A549 (cell line): ENCODE data around the gene DAGLA. TPM values are rescaled to one million over a fixed set of nuclear protein-coding genes. Genes with fewer than 3 reads are reported as not detected.
"Not testable (repeated sequence)": the region's sequence is repeated elsewhere in the genome, so short reads cannot be mapped to it uniquely, and the experiment has no call there.

Experiments
- ATAC-seq, 2 experiments: fragments of 200-7000 bp in 1 of 2; fragments of >200 bp in 1 of 2; cut with Nextera tagmentation in 1 of 2; cut with Tn5 transposase in 1 of 2; 3 replicates each; pipeline versions ENCODE4 v1.8.0 to v1.9.1; 2018 to 2020; ENCODE audit warnings: mild to moderate bottlenecking in 1 of 2, moderate library complexity in 1 of 2
- CTCF ChIA-PET: fragments of 300-600 bp; sonication (Branson Sonifier 250); formaldehyde crosslinking; extraction: SDS; loops from one replicate; lab custom pipeline; 2021; ENCODE audit warnings: antibody characterized with exemption, inconsistent platforms; lab: Yijun Ruan, JAX
- POLR2A ChIA-PET: fragments of 350-600 bp; formaldehyde crosslinking; extraction: SDS; loops from one replicate; lab custom pipeline; 2021; ENCODE audit warnings: antibody characterized with exemption, inconsistent platforms; lab: Yijun Ruan, JAX
- DNase-seq, 2 experiments: peaks; one replicate each; pipeline versions ENCODE4 v3.0.0 to v3.0.0-alpha.2; 2011 to 2016; ENCODE audit warnings: low read depth in 1 of 2, low spot score in 1 of 2
- FAIRE-seq: peaks from 2 replicates; lab custom pipeline; 2011; peaks lifted over from hg19 to GRCh38; lab: Jason Lieb, UNC
- H3K27ac ChIP-seq, 2 experiments: fragments of >200 bp; sonication (Bioruptor Twin); formaldehyde crosslinking; 3 replicates each; pipeline ENCODE4 v1.5.1; 2016 to 2017
- H3K4me1 ChIP-seq: fragments of >200 bp; sonication (Bioruptor Twin); formaldehyde crosslinking; 3 replicates; pipeline ENCODE4 v1.6.1; 2016
- H3K4me2 ChIP-seq: fragments of >200 bp; sonication (Bioruptor Twin); formaldehyde crosslinking; 3 replicates; pipeline ENCODE4 v1.6.1; 2016
- H3K4me3 ChIP-seq: fragments of >200 bp; sonication (Bioruptor Twin); formaldehyde crosslinking; 3 replicates; pipeline ENCODE4 v1.5.1; 2016
- H3K9me3 ChIP-seq: fragments of >200 bp; sonication (Bioruptor Twin); formaldehyde crosslinking; 3 replicates; pipeline ENCODE4 v1.6.1; 2016
- CBX2 ChIP-seq: fragments of 200-600 bp; sonication (generic); IDR thresholded peaks from 2 replicates; pipeline ENCODE4 v1.6.1; 2016; ENCODE audit warnings: low read depth, mild to moderate bottlenecking, borderline replicate concordance
- CBX8 ChIP-seq: fragments of 200-600 bp; sonication (generic); IDR thresholded peaks from 2 replicates; pipeline ENCODE4 v1.6.1; 2016
- EHF ChIP-seq: fragments of 250-450 bp; sonication (Bioruptor Pico); IDR thresholded peaks from 2 replicates; pipeline ENCODE4 v1.5.0; 2020; ENCODE audit warnings: mild to moderate bottlenecking
- EHMT2 ChIP-seq: fragments of 200-600 bp; sonication (generic); IDR thresholded peaks from 2 replicates; pipeline ENCODE4 v1.6.1; 2016; ENCODE audit warnings: antibody characterized with exemption, low read depth, mild to moderate bottlenecking, moderate library complexity
- EP300 ChIP-seq, 2 experiments: fragments of >200 bp; sonication (Bioruptor Twin); formaldehyde crosslinking; IDR thresholded peaks; 2 replicates in 1 of 2; 3 replicates in 1 of 2; pipeline ENCODE4 v1.6.1; 2016 to 2017
- ESRRA ChIP-seq: fragments of 150-350 bp; IDR thresholded peaks from 2 replicates; pipeline ENCODE4 v1.6.1; 2014; ENCODE audit warnings: mild to moderate bottlenecking, low read length, borderline replicate concordance
- FOSB ChIP-seq: fragments of 250-450 bp; sonication (Bioruptor Pico); IDR thresholded peaks from 2 replicates; pipeline ENCODE4 v1.5.0; 2020; ENCODE audit warnings: mild to moderate bottlenecking, moderate library complexity
- HDAC2 ChIP-seq: fragments of 200-600 bp; sonication (generic); IDR thresholded peaks from 2 replicates; pipeline ENCODE4 v1.6.1; 2016
- HOXA7 ChIP-seq: fragments of 250-450 bp; sonication (Bioruptor Pico); IDR thresholded peaks from 2 replicates; pipeline ENCODE4 v1.5.0; 2020; ENCODE audit warnings: mild to moderate bottlenecking, moderate library complexity
- HOXB13 ChIP-seq: fragments of 250-450 bp; sonication (Bioruptor Pico); IDR thresholded peaks from 2 replicates; pipeline ENCODE4 v1.5.0; 2020; ENCODE audit warnings: low read depth, mild to moderate bottlenecking, moderate library complexity
- KDM1A ChIP-seq: fragments of 200-600 bp; sonication (generic); IDR thresholded peaks from 2 replicates; pipeline ENCODE4 v1.6.1; 2016; ENCODE audit warnings: low read depth, mild to moderate bottlenecking
- KDM5A ChIP-seq: fragments of 200-600 bp; sonication (generic); IDR thresholded peaks from 2 replicates; pipeline ENCODE4 v1.6.1; 2016; ENCODE audit warnings: antibody characterized with exemption, mild to moderate bottlenecking
- MAZ ChIP-seq: fragments of 150-350 bp; IDR thresholded peaks from 2 replicates; pipeline ENCODE4 v1.6.1; 2014; ENCODE audit warnings: antibody characterized with exemption, low read depth, low read length, borderline replicate concordance
- MYC ChIP-seq: IDR thresholded peaks from 2 replicates; pipeline ENCODE4 v1.6.1; 2012; ENCODE audit warnings: mild to moderate bottlenecking, inconsistent platforms, low read length, improper control_type of control experiment, borderline replicate concordance
- NFE2L2 ChIP-seq: fragments of 150-350 bp; conservative IDR thresholded peaks from 2 replicates; pipeline ENCODE4 v1.6.1; 2014; ENCODE audit warnings: low read length
- RARB ChIP-seq: fragments of 250-450 bp; sonication (Bioruptor Pico); IDR thresholded peaks from 2 replicates; pipeline ENCODE4 v1.8.0; 2021; ENCODE audit warnings: mild to moderate bottlenecking, moderate library complexity
- RNF2 ChIP-seq: fragments of 200-600 bp; sonication (generic); IDR thresholded peaks from 2 replicates; pipeline ENCODE4 v1.6.1; 2016; ENCODE audit warnings: low read depth, mild to moderate bottlenecking, antibody characterized with exemption, moderate library complexity, borderline replicate concordance
- SMC3 ChIP-seq: fragments of >200 bp; sonication (Bioruptor Twin); formaldehyde crosslinking; IDR thresholded peaks from 3 replicates; pipeline ENCODE4 v1.6.1; 2018; ENCODE audit warnings: inconsistent platforms
- SREBF2 ChIP-seq: fragments of 450-650 bp; IDR thresholded peaks from 2 replicates; pipeline ENCODE4 v1.6.1; 2014; ENCODE audit warnings: mild to moderate bottlenecking, moderate library complexity
- TP53 ChIP-seq: fragments of 250-450 bp; sonication (Bioruptor Pico); IDR thresholded peaks from 2 replicates; pipeline ENCODE4 v1.5.0; 2021; ENCODE audit warnings: mild to moderate bottlenecking, moderate library complexity
- WGBS: methylation state at CpG from one replicate; pipeline ENCODE4 v1.1.6; 2017; ENCODE audit errors: missing lambda C conversion rate; 5-methylcytosine and 5-hydroxymethylcytosine counted together
- polyA plus RNA-seq, 4 experiments: library from polyadenylated mRNA; depleted of rRNA in 3 of 4; stranded (reverse); fragments of >200 nt; fragmentation: RNase III in 1 of 4; extraction: RNeasy Plus Mini Kit Qiagen cat#74134 plus additional on column Dnase treatment in 1 of 4; gene quantifications; 2 replicates in 3 of 4; 3 replicates in 1 of 4; pipeline ENCODE4 v1.2.3, GENCODE V29; 2011 to 2017
- TF ChIP-seq, protein P1 (sequence below): fragments of >200 bp; sonication (Bioruptor Twin); formaldehyde crosslinking; IDR thresholded peaks from 2 replicates; pipeline ENCODE4 v1.6.1; 2016
- TF ChIP-seq, protein P2 (sequence below): fragments of 250-450 bp; sonication (Bioruptor Pico); IDR thresholded peaks from 2 replicates; pipeline ENCODE4 v1.5.0; 2021; ENCODE audit warnings: mild to moderate bottlenecking, moderate library complexity, borderline replicate concordance
- TF ChIP-seq, protein P3 (sequence below): fragments of 150-350 bp; IDR thresholded peaks from 2 replicates; pipeline ENCODE4 v1.6.1; 2014; ENCODE audit warnings: low read depth, mild to moderate bottlenecking, low read length
- TF ChIP-seq, protein P4 (sequence below): IDR thresholded peaks from 2 replicates; pipeline ENCODE4 v1.6.1; 2012
- TF ChIP-seq, protein P5 (sequence below): fragments of 200-600 bp; sonication (generic); IDR thresholded peaks from 2 replicates; pipeline ENCODE4 v1.6.1; 2016; ENCODE audit warnings: antibody characterized with exemption, mild to moderate bottlenecking, moderate library complexity

Gene DAGLA
- polyA plus RNA-seq, 2 of the 4 experiments (the other 2 are of a cell fraction), result 0.93 to 2.5 TPM

DNA sequence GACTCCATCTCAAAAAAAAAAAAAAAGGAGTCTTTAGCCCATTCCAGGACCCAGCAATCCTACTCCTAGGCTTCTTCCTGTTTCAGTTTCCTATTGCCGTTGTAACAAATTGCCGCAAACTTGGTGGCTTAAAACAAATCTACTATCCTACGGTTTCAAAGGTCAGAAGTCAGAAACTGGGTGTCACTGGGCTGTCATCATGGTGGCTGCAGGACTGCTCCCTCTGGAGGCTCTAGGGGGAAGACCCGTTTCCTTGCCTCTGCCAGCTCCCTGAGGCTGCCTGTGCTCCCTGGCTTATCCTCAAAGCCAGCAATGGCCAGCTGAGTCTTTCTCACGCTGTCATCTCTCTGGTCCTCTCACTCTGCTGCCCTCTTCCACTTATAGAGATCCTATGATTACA is 8.7 kb upstream of the DAGLA start (continued):
- no peak for TF ChIP-seq SMC3

DNA sequence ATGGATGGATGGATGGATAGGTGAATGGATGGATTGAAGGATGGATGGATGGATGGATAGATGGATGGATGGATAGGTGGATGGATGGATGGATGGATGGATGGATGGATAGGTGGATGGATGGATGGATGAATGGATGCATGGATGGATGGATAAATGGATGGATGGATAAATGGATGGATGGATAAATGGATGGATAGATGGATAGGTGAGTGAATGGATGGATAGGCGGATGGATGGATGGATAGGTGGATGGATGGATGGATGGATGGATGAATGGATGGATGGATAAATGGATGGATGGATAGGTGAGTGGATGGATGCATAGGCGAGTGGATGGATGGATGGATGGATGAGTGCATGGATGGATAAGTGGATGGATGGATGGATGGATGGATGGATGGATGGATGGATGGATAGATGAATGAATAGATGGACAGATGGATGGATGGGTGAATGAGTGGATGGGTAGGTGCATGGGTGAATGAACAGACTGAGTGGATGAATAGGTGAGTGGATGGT is 6.2 kb upstream of the DAGLA start:
- H3K9me3 ChIP-seq, FAIRE-seq, ATAC-seq, H3K27ac ChIP-seq, H3K4me1 ChIP-seq, H3K4me3 ChIP-seq, H3K4me2 ChIP-seq, POLR2A ChIA-PET, DNase-seq: not testable (repeated sequence)
- 15% methylated on average over 2 of the region's 2 CpGs for WGBS
- CTCF ChIA-PET, result interaction anchor here (1.9 to 2.3 kb wide), 2 partner anchors 14 to 60 kb away, joined by 8 to 9 read pairs; no protein-coding TSS in a partner anchor

DNA sequence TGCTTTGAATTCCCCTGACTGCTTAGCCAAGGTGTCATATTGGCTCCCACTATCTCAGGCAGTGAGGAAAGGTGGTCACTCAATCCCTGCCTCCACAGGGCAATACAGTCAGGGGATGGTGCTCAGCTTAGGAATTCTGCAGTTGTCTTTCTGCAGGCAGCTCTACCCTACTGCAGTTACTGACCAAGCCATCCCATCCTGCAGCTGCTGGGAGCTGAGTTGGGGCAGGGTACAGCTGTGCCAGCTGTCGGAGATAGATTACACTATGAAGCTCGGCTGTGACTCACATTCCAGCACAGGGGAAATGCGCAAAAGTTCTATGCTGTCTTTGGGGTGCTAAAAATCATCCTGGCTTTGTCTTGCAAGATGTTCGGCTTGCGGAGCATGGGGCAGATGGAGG is 4.4 kb upstream of the DAGLA start:
- FAIRE-seq (no peak), ATAC-seq (no peak), DNase-seq (no peak)
- H3K27ac ChIP-seq, result no peak overlapping the region
- no peak for TF ChIP-seq KDM5A
- TF ChIP-seq KDM1A, result no peak
- TF ChIP-seq ESRRA, result no peak
- TF ChIP-seq, protein P1, sequence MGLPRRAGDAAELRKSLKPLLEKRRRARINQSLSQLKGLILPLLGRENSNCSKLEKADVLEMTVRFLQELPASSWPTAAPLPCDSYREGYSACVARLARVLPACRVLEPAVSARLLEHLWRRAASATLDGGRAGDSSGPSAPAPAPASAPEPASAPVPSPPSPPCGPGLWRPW, result no peak
- TF ChIP-seq, protein P2, sequence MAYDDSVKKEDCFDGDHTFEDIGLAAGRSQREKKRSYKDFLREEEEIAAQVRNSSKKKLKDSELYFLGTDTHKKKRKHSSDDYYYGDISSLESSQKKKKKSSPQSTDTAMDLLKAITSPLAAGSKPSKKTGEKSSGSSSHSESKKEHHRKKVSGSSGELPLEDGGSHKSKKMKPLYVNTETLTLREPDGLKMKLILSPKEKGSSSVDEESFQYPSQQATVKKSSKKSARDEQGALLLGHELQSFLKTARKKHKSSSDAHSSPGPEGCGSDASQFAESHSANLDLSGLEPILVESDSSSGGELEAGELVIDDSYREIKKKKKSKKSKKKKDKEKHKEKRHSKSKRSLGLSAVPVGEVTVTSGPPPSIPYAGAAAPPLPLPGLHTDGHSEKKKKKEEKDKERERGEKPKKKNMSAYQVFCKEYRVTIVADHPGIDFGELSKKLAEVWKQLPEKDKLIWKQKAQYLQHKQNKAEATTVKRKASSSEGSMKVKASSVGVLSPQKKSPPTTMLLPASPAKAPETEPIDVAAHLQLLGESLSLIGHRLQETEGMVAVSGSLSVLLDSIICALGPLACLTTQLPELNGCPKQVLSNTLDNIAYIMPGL, result no peak
- no peak for TF ChIP-seq FOSB (CRISPR knock-in tag)
- TF ChIP-seq EP300 (IDR thresholded peaks at IDR 0.05), result no peak
- no peak for TF ChIP-seq MYC
- TF ChIP-seq EHF, result no peak
- TF ChIP-seq HOXA7 (CRISPR knock-in tag), result no peak
- TF ChIP-seq SREBF2, result no peak
- no peak for TF ChIP-seq HOXB13 (CRISPR knock-in tag)
- ChIA-PET POLR2A (no interaction called here), CTCF (interaction anchor here (0.9 to 2.1 kb wide), 6 partner anchors 13 to 168 kb away, joined by 4 to 9 read pairs (median 5); partner anchors contain the start of gene LRRC10B)
- no peak overlapping the region for H3K4me2 ChIP-seq
- no peaks in the 10 kb centered on the region; the same call in 2 of the 3 replicates for H3K9me3 ChIP-seq
- no peak overlapping the region for H3K4me3 ChIP-seq
- peaks cover 8% of the 10 kb centered on the region for H3K4me1 ChIP-seq
- WGBS, result 55% methylated on average over 5 of the region's 5 CpGs

DNA sequence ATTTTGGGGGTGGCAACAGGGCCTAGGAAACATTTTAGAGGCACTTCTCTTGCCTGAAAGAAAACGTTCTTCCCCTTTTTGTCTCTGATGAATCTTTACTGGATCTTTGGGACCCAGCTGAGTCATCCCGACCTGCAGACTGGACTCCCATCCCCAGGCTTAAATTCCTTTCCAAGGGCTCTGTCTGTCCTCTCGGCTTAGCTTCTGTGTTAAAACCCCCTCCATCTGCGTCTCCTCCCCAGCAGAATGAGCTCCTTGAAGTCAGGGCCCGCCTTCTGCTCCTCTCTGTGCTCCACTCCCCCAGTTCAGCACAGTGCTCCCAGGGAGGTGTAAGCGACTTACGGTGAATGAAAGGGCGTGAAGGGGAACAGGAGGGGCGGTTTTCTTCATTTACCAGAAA is 895 bp upstream of the DAGLA start:
- ChIA-PET CTCF (interaction anchor here (0.6 to 2.0 kb wide), 13 partner anchors 8 to 206 kb away, joined by 3 to 14 read pairs (median 4); no protein-coding TSS in a partner anchor), POLR2A (no interaction called here)
- H3K9me3 ChIP-seq, result no peaks in the 10 kb centered on the region
- peak overlapping the region; percentile 79 for H3K4me2 ChIP-seq
- ATAC-seq (peak in 1 of 2 experiments; percentile 11; a peak in 1 of 6 replicates), DNase-seq (no peak), FAIRE-seq (no peak)
- no peak overlapping the region for H3K4me3 ChIP-seq
- WGBS, result 59% methylated on average over 9 of the region's 9 CpGs
- peak overlapping the region in 1 of 2 experiments; percentile 96; a peak in 4 of 6 replicates for H3K27ac ChIP-seq
- H3K4me1 ChIP-seq, result peaks cover 29% of the 10 kb centered on the region
- no peak for TF ChIP-seq TP53
- no peak for TF ChIP-seq RNF2
- TF ChIP-seq HDAC2, result no peak
- no peak for TF ChIP-seq NFE2L2
- TF ChIP-seq, protein P3, sequence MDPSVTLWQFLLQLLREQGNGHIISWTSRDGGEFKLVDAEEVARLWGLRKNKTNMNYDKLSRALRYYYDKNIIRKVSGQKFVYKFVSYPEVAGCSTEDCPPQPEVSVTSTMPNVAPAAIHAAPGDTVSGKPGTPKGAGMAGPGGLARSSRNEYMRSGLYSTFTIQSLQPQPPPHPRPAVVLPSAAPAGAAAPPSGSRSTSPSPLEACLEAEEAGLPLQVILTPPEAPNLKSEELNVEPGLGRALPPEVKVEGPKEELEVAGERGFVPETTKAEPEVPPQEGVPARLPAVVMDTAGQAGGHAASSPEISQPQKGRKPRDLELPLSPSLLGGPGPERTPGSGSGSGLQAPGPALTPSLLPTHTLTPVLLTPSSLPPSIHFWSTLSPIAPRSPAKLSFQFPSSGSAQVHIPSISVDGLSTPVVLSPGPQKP, result no peak
- TF ChIP-seq CBX8, result no peak
- TF ChIP-seq, protein P4, sequence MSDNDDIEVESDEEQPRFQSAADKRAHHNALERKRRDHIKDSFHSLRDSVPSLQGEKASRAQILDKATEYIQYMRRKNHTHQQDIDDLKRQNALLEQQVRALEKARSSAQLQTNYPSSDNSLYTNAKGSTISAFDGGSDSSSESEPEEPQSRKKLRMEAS, result no peak
- no peak for TF ChIP-seq CBX2
- TF ChIP-seq EHMT2, result no peak
- TF ChIP-seq, protein P5, sequence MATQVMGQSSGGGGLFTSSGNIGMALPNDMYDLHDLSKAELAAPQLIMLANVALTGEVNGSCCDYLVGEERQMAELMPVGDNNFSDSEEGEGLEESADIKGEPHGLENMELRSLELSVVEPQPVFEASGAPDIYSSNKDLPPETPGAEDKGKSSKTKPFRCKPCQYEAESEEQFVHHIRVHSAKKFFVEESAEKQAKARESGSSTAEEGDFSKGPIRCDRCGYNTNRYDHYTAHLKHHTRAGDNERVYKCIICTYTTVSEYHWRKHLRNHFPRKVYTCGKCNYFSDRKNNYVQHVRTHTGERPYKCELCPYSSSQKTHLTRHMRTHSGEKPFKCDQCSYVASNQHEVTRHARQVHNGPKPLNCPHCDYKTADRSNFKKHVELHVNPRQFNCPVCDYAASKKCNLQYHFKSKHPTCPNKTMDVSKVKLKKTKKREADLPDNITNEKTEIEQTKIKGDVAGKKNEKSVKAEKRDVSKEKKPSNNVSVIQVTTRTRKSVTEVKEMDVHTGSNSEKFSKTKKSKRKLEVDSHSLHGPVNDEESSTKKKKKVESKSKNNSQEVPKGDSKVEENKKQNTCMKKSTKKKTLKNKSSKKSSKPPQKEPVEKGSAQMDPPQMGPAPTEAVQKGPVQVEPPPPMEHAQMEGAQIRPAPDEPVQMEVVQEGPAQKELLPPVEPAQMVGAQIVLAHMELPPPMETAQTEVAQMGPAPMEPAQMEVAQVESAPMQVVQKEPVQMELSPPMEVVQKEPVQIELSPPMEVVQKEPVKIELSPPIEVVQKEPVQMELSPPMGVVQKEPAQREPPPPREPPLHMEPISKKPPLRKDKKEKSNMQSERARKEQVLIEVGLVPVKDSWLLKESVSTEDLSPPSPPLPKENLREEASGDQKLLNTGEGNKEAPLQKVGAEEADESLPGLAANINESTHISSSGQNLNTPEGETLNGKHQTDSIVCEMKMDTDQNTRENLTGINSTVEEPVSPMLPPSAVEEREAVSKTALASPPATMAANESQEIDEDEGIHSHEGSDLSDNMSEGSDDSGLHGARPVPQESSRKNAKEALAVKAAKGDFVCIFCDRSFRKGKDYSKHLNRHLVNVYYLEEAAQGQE, result no peak
- TF ChIP-seq RARB (CRISPR knock-in tag), result no peak
- no peak for TF ChIP-seq MAZ
- TF ChIP-seq FOSB (CRISPR knock-in tag), result no peak
- TF ChIP-seq, all 56 proteins: peak for 0
